ENCODE results near the gene KCNJ16.

Gene KCNJ16

GRCh38 chr17:70099294-70099693 is 24.3 kb downstream of the KCNJ16 start:
- no peak for DNase-seq (ENCODE audit: low read depth)

- DNase-seq (ENCODE audit: low read depth) = no peak
Observed at GRCh38 chr17:70099884-70100283, 24.9 kb downstream of the KCNJ16 start.

DNA sequence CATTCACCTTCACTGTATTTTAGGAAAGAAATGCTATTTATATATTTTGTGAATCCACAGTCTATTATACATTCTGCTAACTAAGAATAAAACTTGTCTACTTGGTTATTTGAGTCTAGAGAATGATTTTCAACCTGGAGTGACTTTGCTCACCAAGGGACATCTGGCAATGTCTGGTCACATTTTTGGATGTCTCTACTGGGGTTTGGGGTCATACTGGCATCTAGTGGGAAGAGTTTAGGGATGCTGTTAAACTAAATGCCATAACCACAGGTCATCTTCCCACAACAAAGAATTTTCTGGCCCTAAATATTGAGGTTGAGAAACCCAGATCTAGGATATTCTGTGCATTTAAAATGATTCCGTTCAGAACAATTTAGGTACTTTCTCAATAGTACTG is 26.0 kb downstream of the KCNJ16 start:
- no peak for DNase-seq (ENCODE audit: low read depth)

DNA sequence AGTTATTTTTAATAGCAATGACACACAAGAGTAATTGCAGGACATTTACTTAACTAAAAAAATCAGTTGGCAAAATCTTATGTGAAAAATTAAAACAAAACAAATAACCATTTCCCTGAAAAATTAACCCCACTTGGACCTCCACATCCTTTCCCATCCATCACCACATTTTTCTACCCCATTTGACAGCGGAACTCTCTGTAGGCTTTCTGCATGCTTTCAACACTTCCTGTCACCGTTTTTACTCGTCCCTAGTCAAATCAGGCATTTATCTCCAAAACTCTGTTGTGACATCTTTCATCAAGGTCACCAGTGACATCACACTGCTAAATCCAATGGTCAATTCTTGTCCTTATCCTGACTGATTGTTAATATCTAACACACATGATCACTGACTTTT is 27.5 kb downstream of the KCNJ16 start:
- no peak for DNase-seq (ENCODE audit: low read depth)

GRCh38 chr17:70104791-70105523 is 29.9 kb downstream of the KCNJ16 start:
- no peak for DNase-seq (ENCODE audit: low read depth)

DNA sequence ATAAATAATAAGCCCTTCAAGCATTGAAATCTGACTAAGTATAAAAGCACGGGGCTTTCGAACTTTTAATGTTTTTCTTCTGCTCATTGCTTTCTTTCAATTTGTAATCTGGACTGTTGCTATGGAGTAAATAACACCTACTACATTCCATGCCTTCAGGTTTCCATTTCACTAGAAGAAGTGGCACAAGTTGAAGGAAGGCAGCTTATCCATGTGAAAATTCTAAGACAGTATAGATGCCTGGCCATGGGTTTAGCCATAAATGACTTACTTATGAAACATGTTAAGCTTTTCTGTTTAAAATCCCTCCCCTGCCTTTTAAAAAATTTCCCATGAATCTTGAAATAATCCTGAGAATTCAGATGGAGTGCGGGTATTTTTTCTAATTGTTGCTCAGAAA is 30.6 kb downstream of the KCNJ16 start:
- DNase-seq (ENCODE audit: low read depth) = no peak

GRCh38 chr17:70106551-70106950 is 31.5 kb downstream of the KCNJ16 start:
- DNase-seq (ENCODE audit: low read depth) = no peak

DNA sequence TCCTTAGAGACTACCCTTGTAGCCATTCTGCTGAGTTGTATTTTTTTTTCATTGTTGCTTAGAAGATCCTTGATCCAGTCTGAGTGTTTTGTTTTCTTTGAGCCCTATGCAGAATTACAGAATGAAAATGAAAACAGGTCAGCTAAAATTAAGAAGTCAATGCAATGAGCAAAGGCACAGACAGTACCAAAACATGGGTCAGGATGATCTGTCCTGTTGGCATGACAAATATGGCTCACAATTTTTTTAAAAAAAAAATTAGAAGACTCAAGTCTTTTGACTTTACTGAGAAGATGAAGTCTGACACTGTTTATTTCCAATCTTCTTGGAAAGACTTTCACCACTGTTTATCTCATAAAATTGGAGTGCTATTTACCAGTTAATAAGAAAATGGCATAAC is 32.4 kb downstream of the KCNJ16 start:
- no peak for DNase-seq (ENCODE audit: low read depth)

DNA sequence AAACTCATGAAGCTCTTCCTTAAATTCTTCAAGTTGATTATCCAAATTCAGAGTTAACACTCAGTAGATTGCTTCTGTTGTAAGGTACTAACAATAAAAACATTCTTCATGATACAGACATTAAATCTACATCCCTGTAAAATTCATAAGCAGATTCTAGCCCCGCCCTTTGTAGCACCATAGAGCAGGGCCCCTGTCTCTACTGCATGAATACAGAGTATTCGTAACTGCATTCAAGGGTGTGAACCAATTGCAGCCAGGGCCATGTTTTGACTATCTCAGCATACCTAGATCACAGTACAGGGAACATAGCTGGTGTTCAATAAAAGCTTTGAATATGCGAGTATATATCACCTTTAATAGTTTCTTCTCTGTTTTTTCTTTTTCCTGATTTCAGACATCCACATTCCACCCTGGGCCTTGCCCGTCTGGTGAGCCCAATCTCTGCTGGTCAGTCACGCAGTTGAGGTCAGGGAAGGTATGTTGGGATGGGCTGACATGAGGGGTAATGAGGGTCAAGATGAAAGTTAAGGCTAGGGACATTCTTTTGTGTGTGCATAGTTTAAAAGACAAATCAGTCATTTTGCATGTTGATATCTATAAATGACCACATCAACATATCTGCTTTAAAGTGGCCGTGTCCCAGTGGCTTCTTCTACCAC is 33.0 kb downstream of the KCNJ16 start:
- DNase-seq (ENCODE audit: low read depth) = no peak

GRCh38 chr17:70109497-70109896 is 34.5 kb downstream of the KCNJ16 start:
- DNase-seq (ENCODE audit: low read depth) = no peak

GRCh38 chr17:70110443-70110880 is 35.4 kb downstream of the KCNJ16 start:
- DNase-seq (ENCODE audit: low read depth) = no peak

- DNase-seq (ENCODE audit: low read depth) = no peak
Observed at GRCh38 chr17:70111201-70111600, 36.2 kb downstream of the KCNJ16 start.

- DNase-seq (ENCODE audit: low read depth) = no peak
Observed at GRCh38 chr17:70114405-70114804, 39.4 kb downstream of the KCNJ16 start.

DNA sequence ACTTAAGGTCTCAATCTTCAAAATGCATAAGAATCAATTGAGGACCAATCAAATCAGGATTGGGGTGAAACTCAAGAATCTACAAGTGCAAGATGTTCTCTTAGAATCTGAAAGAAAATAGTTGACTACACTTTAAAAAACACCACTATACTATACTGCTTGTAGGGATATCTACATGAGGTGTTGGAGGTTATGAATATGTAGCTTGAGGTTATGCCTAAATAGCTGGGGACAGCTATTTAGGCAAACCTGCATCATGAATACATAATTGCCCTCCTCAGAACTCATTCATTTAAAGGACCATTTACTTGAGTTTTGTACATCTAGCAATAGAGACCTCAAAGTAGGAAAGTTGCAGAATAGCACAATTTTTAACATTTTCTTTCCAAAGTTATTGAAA is 40.1 kb downstream of the KCNJ16 start:
- DNase-seq (ENCODE audit: low read depth) = no peak

DNA sequence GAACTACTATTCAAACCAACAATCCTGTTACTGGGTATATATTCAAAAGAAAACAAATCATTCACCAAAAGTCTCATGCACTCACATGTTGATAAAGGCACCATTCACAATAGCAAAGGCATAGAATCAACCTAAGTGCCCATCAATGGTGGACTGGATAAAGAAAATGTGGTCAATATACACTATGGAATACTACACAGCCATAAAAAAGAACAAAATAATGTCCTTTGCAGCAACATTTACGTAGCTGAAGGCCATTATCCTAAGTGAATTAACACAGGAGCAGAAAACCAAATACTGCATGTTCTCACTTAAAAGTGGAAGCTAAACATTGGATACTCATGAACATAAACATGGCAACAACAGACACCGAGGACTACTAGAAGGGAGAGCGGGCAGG is 41.9 kb downstream of the KCNJ16 start:
- DNase-seq (ENCODE audit: low read depth) = no peak

DNA sequence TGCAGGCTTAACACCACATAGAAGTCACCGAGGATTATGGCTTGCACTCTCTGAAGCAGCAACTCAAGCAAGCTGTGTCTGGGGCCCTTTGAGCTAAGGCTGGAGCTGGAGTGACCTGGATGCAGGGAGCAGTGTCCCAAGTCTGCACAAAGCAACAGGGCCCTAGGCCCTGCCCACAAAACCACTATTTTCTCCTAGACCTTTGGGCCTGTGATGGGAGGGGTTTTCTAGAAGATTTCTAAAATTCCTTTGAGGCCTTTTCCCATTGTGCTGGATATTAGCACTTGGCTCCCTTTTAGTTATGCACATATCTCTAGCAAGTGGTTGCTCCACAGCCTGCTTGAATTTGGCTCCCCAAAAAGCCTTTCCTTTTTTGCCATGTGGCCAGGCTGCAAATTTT is 44.5 kb downstream of the KCNJ16 start:
- no peak for DNase-seq (ENCODE audit: low read depth)

DNA sequence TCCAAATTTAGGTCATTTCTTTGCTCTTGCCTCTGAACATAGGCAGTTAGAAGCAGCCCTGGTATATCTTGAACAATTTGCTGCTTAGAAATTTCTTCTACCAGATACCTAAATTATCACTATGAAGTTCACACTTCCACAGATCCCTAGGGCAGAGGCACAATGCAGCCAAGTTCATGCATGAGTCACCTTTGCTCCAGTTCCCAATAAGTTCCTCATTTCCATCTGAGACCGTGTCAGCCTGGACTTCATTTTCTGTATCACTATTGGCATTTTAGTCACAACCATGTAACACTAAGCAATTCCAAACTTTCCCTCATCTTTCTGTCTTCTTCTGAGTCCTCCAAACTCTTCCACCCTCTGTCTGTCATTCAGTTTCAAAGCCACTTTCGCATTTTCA is 45.0 kb downstream of the KCNJ16 start:
- DNase-seq (ENCODE audit: low read depth) = no peak

DNA sequence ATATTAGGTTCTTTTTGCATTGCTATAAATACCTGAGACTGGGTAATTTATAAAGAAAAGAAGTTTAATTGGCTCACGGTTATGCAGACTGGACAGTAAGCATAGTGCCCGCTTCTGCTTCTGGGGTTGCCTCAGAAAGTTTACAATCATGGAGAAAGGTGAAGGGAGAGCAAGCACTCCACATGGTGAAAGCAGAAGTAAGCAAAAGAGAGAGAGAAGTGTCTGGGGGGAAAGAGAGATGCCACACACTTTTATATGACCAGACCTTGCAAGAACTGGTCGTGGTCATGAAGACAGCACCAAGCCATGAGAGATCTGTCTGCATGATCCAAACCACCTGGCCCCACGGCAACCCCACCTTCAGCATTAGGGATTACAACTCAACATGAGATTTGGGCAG is 45.4 kb downstream of the KCNJ16 start:
- no peak for DNase-seq (ENCODE audit: low read depth)

- no peak for DNase-seq (ENCODE audit: low read depth)
Observed at GRCh38 chr17:70121126-70121525, 46.1 kb downstream of the KCNJ16 start.

GRCh38 chr17:70123193-70123592 is 48.2 kb downstream of the KCNJ16 start:
- DNase-seq (ENCODE audit: low read depth) = no peak

- DNase-seq (ENCODE audit: low read depth) = no peak
Observed at GRCh38 chr17:70124723-70125122, 49.7 kb downstream of the KCNJ16 start.

DNA sequence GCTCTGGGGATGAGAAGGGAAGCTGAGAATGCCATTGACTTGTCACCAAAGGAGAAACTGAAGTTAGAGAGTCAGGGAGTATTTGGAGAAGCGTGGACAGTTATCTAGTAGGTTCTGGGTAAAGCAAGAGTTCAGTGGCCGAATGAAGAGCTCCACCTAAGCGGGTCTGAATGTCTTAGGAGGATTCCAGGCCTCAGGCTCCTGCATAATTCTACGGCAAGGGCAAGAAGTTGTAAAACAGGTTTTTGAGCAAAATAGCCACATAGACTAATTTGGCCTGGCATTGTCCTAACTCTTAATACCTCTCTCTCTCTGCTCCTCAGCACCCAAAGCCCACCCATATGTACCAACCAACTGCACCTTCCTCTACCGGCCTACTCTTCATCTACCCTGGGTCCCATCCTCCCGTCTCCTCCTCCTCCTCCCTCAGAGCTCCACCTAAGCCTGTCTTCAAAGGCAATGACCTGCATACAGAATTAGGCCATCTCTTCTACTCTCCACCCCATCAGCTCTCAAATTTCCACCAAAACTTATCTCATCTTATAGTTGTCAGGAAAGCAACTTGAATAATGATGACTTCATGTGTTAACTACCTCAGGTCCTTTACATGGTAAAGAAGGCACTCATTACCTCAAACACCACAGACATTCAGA is 52.3 kb downstream of the KCNJ16 start:
- no peak for DNase-seq (ENCODE audit: low read depth)

DNA sequence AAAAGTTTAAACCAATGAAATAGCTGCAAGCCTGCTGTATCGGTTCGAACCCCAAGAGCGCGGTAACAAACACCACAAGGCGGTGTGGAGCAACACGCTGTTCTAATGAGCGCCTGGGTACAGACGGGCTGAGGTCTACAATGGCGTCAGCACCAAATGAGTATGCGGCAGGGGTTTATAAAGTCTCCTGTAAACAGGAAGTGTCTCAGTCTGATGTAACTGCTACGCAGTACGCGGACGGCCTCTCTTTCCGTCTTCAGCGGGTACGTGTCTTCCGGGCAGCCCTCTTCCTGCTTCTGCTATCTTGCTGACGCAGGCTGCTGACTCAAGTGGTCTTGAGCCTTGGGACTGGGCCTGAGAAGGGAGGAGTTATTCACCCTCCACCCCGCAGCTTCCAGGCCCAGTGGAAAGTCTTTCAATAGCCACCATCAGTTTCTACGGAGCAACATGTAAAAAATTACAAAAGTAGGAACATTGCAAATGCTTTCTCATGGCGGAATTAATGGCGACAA is 53.8 kb downstream of the KCNJ16 start:
- no peak for DNase-seq (ENCODE audit: low read depth)
